Stimulated activated naive B cell treated with anti-CD40 and anti-IgM and Interleukin-4, amounts not matched to agents 10 μg/mL and 1 μg/mL and 100 μg/mL, for 72 hours (primary cell): ENCODE results near the gene IQCM.
"Not testable (repeated sequence)": the region's sequence is repeated elsewhere in the genome, so short reads cannot be mapped to it uniquely, and the experiment has no call there.

ENCODE experiments used
- ATAC-seq, 2 donors: fragments of 150-1000 bp; cut with Tn5 transposase; replicated peaks; 2 replicates each; pipeline ENCODE4 v1.10.0; 2021; ENCODE audit warnings: moderate library complexity in 1 of 2
- DNase-seq: peaks from one replicate; pipeline ENCODE4 v3.0.0; 2021
- H3K27ac Mint-ChIP-seq: one replicate; pipeline ENCODE4 v1.8.0; 2022; ENCODE audit warnings: mild to moderate bottlenecking, mixed read lengths
- H3K27me3 Mint-ChIP-seq, 2 donors: one replicate each; pipeline ENCODE4 v1.8.0; 2022; ENCODE audit warnings: mixed read lengths in 2 of 2
- H3K36me3 Mint-ChIP-seq, 2 donors: one replicate each; pipeline ENCODE4 v1.8.0; 2022; ENCODE audit warnings: mixed read lengths in 2 of 2, mild to moderate bottlenecking in 1 of 2
- H3K4me1 Mint-ChIP-seq, 2 donors: one replicate each; pipeline ENCODE4 v1.8.0; 2022; ENCODE audit warnings: mixed read lengths in 2 of 2, mild to moderate bottlenecking in 1 of 2
- H3K4me3 Mint-ChIP-seq, 2 donors: one replicate each; pipeline ENCODE4 v1.8.0; 2022; ENCODE audit warnings: mild to moderate bottlenecking in 2 of 2, mixed read lengths in 2 of 2, moderate library complexity in 1 of 2
- H3K9me3 Mint-ChIP-seq, 2 donors: one replicate each; pipeline ENCODE4 v1.8.0; 2022; ENCODE audit warnings: mixed read lengths in 2 of 2, mild to moderate bottlenecking in 1 of 2

IQCM gene

GRCh38 chr4:149347139-149347538, 468.5 kb downstream of the IQCM start:
- Mint-ChIP-seq H3K9me3 (no peaks in the 10 kb centered on the region), H3K4me3 (no peak overlapping the region), H3K27me3 (no peaks in the 10 kb centered on the region), H3K27ac (no peak overlapping the region), H3K36me3 (no peaks in the 10 kb centered on the region), H3K4me1 (no peaks in the 10 kb centered on the region)
- DNase-seq (no peak), ATAC-seq (no peak)

DNA sequence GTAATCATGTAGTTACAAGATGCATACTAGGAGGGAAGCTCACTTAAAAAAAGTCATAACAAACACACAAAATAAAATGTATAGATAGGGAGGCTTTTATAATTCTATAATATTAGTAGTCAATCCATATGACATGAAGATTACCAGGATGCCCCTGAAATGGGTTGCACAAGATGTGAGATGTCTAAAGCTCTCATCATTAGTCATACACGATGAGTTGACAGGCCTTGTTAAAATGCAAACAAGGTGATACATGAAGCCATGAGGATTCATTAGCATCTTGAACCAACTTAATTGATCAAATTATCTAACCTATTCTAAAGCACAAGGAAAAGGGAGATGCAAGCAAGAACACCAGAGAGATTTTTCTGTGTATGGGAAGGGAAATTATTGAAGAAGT, 470.2 kb downstream of the IQCM start:
- H3K27me3 Mint-ChIP-seq: no peaks in the 10 kb centered on the region
- no peaks in the 10 kb centered on the region for H3K36me3 Mint-ChIP-seq
- H3K9me3 Mint-ChIP-seq: no peaks in the 10 kb centered on the region
- H3K27ac Mint-ChIP-seq: no peak overlapping the region
- ATAC-seq (no peak), DNase-seq (no peak)
- no peaks in the 10 kb centered on the region for H3K4me1 Mint-ChIP-seq
- H3K4me3 Mint-ChIP-seq: no peak overlapping the region

- H3K36me3 Mint-ChIP-seq: no peaks in the 10 kb centered on the region
- H3K27me3 Mint-ChIP-seq: no peaks in the 10 kb centered on the region
- H3K4me1 Mint-ChIP-seq: no peaks in the 10 kb centered on the region
- DNase-seq (no peak), ATAC-seq (no peak)
- peaks cover 3 to 4% of the 10 kb centered on the region in 2 donors for H3K9me3 Mint-ChIP-seq
- H3K27ac Mint-ChIP-seq: no peak overlapping the region
- no peak overlapping the region for H3K4me3 Mint-ChIP-seq
Observed at GRCh38 chr4:149344436-149344835, 471.2 kb downstream of the IQCM start.

DNA sequence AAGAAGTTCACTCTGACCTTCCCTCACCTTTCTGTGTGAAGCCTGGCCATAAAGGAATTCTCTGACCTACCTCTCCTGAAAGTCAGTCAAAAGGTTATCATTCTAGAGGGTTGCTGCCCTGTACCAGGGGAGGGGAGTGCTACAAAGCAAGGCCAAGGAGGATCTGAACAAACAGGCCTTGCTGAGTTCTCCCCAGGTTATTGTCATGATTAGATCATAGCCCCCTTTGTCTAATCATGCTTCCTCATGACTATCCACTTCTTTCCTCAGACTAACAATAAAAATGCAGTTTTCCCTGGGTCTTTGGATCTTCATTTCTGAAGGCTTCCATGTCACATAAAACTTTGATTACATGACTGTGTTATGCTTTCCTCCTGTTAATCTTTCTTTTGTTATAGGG, 472.0 kb downstream of the IQCM start:
- Mint-ChIP-seq H3K27ac (no peak overlapping the region), H3K36me3 (no peaks in the 10 kb centered on the region), H3K9me3 (peaks cover 3 to 10% of the 10 kb centered on the region in 2 donors), H3K4me3 (no peak overlapping the region), H3K27me3 (no peaks in the 10 kb centered on the region), H3K4me1 (no peaks in the 10 kb centered on the region)
- DNase-seq (no peak), ATAC-seq (no peak)

GRCh38 chr4:149341117-149341516, 474.5 kb downstream of the IQCM start:
- not testable (repeated sequence) for H3K27ac Mint-ChIP-seq, H3K4me3 Mint-ChIP-seq, H3K4me1 Mint-ChIP-seq, DNase-seq, H3K36me3 Mint-ChIP-seq, ATAC-seq, H3K27me3 Mint-ChIP-seq
- H3K9me3 Mint-ChIP-seq: peaks cover 11 to 16% of the 10 kb centered on the region in 2 donors

DNA sequence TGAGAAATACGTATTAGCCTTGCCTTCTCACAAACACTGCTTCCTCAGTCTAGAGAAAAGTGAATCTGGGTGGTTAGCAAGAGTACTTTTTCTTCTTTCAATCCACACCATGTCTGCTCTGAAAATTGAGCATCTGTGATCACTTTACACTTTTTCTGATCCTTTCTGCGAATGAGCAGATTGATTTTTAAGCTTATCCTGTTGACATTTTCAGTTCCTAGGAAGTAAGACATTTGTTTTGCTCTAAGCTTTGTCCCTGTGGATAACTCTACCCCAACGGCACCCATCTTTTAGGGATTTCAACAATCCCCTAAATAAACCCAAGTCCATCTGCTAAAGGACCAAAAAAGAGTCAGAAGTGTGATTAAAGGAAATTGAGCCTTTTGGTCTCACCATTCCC, 487.5 kb downstream of the IQCM start:
- DNase-seq (no peak), ATAC-seq (no peak)
- Mint-ChIP-seq H3K4me3 (no peak overlapping the region), H3K9me3 (peaks cover 8% of the 10 kb centered on the region in 2 donors), H3K27me3 (no peaks in the 10 kb centered on the region), H3K27ac (no peak overlapping the region), H3K36me3 (peaks cover 0 to 1% of the 10 kb centered on the region in 2 donors), H3K4me1 (no peaks in the 10 kb centered on the region)

- Mint-ChIP-seq H3K4me1 (no peaks in the 10 kb centered on the region), H3K36me3 (peaks cover 0 to 1% of the 10 kb centered on the region in 2 donors), H3K4me3 (no peak overlapping the region), H3K27ac (no peak overlapping the region), H3K9me3 (peaks cover 11 to 12% of the 10 kb centered on the region in 2 donors), H3K27me3 (no peaks in the 10 kb centered on the region)
- ATAC-seq (no peak), DNase-seq (no peak)
Observed at GRCh38 chr4:149322203-149322602, 493.4 kb downstream of the IQCM start.

DNA sequence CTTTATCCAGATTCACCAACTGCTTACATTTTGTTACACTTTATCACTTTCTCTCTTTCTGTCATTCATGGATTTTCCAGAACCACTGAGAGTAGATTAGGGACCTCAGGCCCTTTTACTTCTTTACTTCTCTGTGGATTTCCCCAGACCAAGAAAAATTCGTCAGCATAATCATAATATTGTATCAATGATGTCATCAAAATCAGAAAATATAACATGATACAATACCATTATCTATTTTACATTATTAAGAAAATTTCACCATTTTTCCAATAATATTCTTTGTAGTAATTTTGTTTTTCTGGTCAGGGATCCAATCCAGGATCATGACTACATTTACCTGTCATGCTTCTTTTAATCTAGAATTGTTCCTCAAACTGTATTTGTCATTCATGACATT, 494.2 kb downstream of the IQCM start:
- no peaks in the 10 kb centered on the region for H3K4me1 Mint-ChIP-seq
- H3K27ac Mint-ChIP-seq: no peak overlapping the region
- no peak for DNase-seq
- H3K4me3 Mint-ChIP-seq: no peak overlapping the region
- no peaks in the 10 kb centered on the region for H3K27me3 Mint-ChIP-seq
- peaks cover 11 to 12% of the 10 kb centered on the region in 2 donors for H3K9me3 Mint-ChIP-seq
- peaks cover 0 to 1% of the 10 kb centered on the region in 2 donors for H3K36me3 Mint-ChIP-seq
- no peak for ATAC-seq

GRCh38 chr4:149311076-149311475, 504.6 kb downstream of the IQCM start:
- ATAC-seq: no peak
- Mint-ChIP-seq H3K27ac (no peak overlapping the region), H3K27me3 (no peaks in the 10 kb centered on the region), H3K36me3 (no peaks in the 10 kb centered on the region), H3K4me1 (no peaks in the 10 kb centered on the region), H3K4me3 (no peak overlapping the region), H3K9me3 (peaks cover 0 to 3% of the 10 kb centered on the region in 2 donors)
- no peak for DNase-seq

DNA sequence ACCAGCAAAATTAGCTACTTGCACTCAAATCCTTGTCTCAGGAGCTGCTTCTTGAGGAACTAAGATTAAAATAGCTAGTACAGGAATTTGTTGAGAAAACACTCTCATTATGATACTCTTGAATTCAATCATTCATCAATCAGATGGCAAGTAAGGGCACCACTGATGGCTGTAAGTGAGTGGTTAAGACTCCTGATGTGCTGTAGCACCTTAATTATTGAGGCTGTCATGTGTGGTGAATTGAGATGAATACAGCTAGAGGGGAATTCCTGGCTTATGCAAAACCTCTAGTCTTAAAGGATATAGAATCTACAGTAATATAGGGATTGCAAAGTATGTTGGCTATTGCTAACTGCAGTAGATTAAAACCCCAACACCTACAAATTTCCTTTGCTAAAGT, 509.1 kb downstream of the IQCM start:
- DNase-seq (no peak), ATAC-seq (no peak)
- no peak overlapping the region for H3K27ac Mint-ChIP-seq
- no peaks in the 10 kb centered on the region for H3K9me3 Mint-ChIP-seq
- H3K4me3 Mint-ChIP-seq: no peak overlapping the region
- no peaks in the 10 kb centered on the region for H3K36me3 Mint-ChIP-seq
- no peaks in the 10 kb centered on the region for H3K4me1 Mint-ChIP-seq
- no peaks in the 10 kb centered on the region for H3K27me3 Mint-ChIP-seq
